ENCODE data around the gene LRSAM1.
A peak's percentile ranks its signal among the peaks of the same experiment; 100 is the strongest.

Gene LRSAM1

GRCh38 chr9:127537792-127538191 lies 86.5 kb downstream of the LRSAM1 start:
- no peak for DNase-seq

- DNase-seq: no peak
These were observed 87.5 kb downstream of the LRSAM1 start for GRCh38 chr9:127538849-127539258.

DNA sequence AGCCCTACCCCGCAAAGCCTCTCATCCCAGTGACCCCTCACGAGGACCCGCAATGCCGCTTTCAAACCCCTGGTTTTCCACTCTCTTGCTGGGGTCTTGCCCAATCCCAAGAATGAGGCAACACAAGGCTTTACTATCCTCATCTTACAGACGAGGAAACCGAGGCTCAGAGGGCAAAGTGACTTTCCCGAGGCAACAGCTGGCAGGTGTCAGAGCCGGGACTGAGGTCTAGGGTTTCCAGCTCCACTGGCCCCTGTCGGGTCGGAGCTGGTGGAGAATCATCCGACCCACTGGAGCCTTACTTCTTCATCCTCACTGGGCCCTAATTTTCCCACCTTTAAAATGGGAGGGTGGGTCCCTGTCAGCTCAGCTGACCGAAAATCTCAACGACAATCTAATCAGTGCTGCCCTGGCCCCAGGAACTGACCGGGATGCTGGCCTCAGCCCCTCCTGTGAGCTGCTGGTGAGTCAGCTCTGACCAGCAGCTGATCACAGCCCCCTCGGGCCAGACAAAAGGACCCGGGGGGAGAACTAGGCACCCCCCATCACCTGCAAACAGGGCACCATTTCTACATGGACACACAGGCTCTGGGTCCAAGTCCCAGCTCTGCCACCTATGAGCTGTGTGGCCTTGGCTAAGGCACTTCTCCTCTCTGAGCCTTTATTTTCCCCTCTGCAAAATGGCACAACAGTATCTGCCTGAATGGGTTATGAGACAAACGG lies 88.1 kb downstream of the LRSAM1 start:
- DNase-seq: peak; percentile 22

- DNase-seq: peak; percentile 22
These were observed 88.8 kb downstream of the LRSAM1 start for GRCh38 chr9:127539982-127540663.

DNA sequence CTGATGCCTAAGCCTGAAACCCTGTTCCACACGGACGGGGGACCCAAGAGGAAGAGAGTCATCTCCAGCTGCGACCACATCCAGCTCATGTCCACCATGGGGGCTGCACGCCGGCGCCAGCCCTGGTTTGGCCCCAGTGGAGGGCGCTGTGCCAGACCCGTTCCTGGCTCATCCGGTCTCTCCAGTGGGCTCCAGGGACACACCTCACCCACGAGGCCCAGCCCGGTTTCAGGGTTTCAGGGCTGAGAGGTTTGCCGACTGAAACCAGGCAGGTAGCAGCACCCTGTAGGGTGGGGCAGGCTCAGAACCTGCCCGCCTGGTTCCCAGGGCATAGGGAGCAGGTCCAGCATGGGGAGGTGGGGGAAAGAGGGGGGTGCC lies 89.3 kb downstream of the LRSAM1 start:
- DNase-seq: no peak

DNA sequence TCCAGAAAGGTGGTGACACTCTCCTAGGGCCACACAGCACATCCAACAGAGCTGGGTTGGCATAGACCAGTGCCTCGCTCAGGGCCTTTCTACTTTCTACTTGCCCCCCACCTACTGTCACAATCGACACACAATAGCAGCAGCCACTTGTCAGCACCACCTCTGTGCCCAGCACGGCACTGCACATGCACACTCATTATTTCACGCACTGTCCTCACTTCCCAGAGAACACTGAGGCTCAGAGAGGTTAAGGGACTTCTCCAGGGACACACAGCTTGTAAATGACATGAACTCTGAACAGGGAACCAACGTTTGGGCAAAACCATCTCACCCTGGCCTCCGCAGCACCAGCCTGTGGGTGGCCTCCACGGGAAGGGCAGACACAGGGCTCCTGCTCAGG lies 89.9 kb downstream of the LRSAM1 start:
- DNase-seq: no peak

DNA sequence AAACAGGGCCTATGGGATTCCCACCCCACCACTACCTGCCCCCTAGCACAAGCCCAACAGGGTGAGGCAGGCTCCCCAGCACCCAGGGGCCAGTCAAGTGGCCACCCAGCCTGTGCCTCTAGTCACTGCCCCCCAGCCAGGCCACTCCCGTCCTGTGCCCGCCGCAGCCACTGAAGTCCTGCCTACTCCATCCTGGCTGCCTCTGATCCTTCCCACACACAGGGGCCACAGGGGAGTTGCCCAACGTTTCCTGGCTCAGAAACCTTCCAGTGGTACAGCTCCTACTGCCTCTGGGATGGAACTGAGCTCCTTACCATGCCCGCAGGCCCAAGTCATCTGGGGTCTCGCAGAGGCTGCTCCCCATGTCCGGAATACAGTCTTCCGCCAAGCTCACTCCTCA lies 90.6 kb downstream of the LRSAM1 start:
- DNase-seq: no peak

GRCh38 chr9:127543221-127543620 lies 91.9 kb downstream of the LRSAM1 start:
- no peak for DNase-seq

GRCh38 chr9:127543973-127544533 lies 92.7 kb downstream of the LRSAM1 start:
- DNase-seq: no peak

- DNase-seq: no peak
These were observed 94.2 kb downstream of the LRSAM1 start for GRCh38 chr9:127545196-127546124.

GRCh38 chr9:127546125-127546832 lies 95.0 kb downstream of the LRSAM1 start:
- DNase-seq: peak; percentile 11

- no peak for DNase-seq
These were observed 97.1 kb downstream of the LRSAM1 start for GRCh38 chr9:127548352-127548881.

DNA sequence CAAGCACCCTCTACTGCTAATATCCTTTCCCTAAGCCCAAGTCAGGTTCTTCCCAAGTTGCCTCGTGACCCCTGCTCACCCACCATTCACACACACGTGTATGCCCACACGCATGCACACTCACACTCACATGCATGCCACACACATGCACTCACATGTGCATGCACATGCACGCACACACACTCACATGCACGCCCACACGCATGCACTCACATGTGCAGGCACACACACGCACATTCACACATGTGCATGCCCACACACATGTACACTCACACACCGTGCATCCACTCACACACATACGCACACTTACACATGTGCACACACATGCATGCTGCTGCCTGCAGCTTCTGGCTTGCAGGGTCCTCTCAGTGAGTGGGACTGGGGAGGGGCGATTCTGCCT lies 97.9 kb downstream of the LRSAM1 start:
- no peak for DNase-seq

DNA sequence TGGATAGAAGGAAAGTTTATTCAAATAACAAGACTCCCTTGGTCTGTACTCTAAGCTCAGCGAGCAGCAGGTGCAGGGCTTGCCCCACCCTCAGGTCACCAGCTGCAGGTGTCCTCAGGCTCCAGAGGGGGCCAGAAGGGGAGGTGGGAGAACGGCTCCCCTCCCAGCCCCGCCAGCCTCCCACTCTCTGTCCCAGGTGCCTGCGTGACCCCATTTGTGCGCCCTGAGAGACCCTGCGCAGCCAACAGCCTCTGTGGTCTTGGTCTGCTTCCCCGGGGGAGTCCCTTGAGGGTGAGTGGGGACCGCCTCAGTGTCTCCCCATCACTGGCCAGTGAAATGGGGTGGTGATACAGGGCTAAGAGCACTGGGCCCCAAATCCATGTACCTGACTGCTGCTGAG lies 98.4 kb downstream of the LRSAM1 start:
- DNase-seq: no peak

GRCh38 chr9:127550282-127550681 lies 99.0 kb downstream of the LRSAM1 start:
- no peak for DNase-seq

DNA sequence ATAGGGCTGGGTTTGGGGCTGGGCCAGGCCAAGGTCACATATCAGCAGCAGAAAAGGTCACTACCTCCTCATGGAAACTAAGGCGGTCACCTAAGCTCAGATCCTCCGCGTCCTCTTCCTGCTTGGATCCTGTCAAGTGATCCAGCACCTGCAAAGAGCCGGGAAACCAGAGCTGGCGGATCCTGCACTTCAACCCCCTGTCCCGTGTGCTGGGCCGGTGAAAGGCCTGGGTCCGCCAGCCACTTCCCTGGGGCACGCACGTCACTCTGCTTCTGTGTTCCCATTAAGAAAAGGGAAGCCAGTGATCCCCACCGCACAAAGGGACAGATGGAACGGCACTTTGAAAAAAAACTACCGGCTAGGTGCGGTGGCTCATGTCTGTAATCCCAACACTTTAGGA lies 99.4 kb downstream of the LRSAM1 start:
- DNase-seq: no peak

All from OCI-M1 (cell line).